ENCODE measurements around the gene AGAP5. TPM values are rescaled to one million over a fixed set of nuclear protein-coding genes. Genes with fewer than 3 reads are reported as not detected.

Gene AGAP5
- total RNA-seq, 4 donors from 2014 or later: 3.0 to 11.2 (median 5.2) TPM

DNA sequence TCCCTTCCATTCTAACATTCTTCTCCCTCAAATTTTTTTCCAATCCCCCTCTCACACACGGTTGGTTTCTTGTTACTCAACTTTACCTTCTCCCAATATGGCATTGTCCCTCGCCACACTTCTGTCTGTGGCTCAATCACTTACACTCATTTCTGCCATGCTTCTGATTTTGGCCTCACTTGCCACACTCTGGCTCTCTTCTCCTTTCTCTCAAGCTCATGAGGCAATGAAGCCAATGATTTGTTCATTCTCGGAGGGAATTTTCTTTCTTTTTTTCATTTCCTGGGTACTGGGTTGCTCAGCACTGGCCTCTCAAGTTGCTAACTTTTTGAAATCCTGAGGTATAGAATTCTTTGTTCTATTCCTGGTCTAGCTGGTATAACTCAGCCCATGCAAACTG, 52.7 kb downstream of the AGAP5 start:
- intact Hi-C loops (cut with DNase I; ENCODE audit: low total_unique reads): no loop called here
- TF ChIP-seq, protein P1, sequence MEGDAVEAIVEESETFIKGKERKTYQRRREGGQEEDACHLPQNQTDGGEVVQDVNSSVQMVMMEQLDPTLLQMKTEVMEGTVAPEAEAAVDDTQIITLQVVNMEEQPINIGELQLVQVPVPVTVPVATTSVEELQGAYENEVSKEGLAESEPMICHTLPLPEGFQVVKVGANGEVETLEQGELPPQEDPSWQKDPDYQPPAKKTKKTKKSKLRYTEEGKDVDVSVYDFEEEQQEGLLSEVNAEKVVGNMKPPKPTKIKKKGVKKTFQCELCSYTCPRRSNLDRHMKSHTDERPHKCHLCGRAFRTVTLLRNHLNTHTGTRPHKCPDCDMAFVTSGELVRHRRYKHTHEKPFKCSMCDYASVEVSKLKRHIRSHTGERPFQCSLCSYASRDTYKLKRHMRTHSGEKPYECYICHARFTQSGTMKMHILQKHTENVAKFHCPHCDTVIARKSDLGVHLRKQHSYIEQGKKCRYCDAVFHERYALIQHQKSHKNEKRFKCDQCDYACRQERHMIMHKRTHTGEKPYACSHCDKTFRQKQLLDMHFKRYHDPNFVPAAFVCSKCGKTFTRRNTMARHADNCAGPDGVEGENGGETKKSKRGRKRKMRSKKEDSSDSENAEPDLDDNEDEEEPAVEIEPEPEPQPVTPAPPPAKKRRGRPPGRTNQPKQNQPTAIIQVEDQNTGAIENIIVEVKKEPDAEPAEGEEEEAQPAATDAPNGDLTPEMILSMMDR (IDR thresholded peaks at IDR 0.05): peak in 1 of 3 donors; percentile 7
- TF ChIP-seq POLR2A (IDR thresholded peaks at IDR 0.05): no peak
- WGBS, 2 donors: 71 to 79% methylated on average over 3 of the region's 3 CpGs
- no peak for DNase-seq (ENCODE audit: low spot score in 2 of 2)
- no peak overlapping the region for H3K4me3 ChIP-seq (ENCODE audit: low read depth, poor library complexity, severe bottlenecking)

DNA sequence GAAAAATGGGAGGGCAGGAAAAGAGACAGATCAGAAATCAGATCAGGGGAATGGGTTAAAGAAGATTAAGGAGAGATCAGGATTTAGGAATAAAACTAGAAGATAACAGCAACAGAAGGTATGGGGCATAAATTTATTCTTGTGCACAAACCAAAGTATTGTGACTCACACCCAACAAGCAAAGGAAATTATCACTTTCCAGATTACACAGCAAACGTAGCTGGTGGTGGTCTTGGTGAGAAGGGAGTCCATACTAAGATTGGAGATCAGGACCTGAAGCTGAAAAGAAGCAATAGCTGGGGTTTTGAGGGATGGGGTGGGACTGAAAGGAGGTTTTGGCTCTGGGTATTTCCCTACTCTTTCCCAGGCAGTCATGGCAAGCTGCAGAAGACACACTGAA, 53.1 kb downstream of the AGAP5 start:
- WGBS, 2 donors: 69 to 73% methylated on average over 1 of the region's 1 CpG
- no peak overlapping the region for H3K4me3 ChIP-seq (ENCODE audit: low read depth, poor library complexity, severe bottlenecking)
- intact Hi-C loops (cut with DNase I; ENCODE audit: low total_unique reads): loop anchor here (5.0 kb wide), 1 partner anchor 117 kb away; no protein-coding TSS in a partner anchor
- no peak for DNase-seq (ENCODE audit: low spot score in 2 of 2)
- TF ChIP-seq, protein P1 (IDR thresholded peaks at IDR 0.05): no peak
- no peak for TF ChIP-seq POLR2A (IDR thresholded peaks at IDR 0.05)

DNA sequence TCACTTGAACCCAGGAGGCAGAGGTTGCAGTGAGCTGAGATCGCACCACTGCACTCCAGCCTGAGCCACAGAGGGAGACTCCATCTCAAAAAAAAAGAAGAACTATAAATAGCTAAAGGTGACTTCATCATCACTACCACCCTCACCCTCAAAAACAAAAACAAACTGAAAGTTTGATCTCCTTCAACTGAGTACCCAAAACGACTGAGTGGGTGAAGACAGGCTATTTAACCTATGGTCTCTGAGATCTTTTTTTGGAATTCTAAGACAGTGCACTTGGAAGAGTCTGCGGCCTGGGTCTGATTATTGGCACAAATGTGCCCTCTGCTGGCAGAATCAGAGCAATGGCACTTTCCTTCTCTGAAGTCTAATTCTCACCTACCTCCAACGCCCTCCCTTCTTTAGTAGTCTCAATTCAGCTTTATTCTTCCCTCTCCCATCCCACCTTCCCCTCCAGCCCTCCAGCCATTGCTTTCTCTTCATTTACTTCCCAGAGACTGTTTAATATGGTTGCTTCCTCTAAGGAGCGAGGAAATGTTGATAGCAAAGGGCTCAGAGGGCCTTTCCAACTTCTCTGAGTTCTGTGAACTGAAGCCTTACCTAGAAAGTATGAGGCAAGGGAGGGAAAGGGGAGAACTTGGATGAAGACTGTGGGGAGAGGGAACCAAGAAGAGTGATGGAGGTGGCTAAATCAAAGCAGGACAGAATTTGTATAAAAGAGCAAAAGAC, 53.7 kb downstream of the AGAP5 start:
- WGBS, 2 donors: 13 to 24% methylated on average over 5 of the region's 5 CpGs
- no peak overlapping the region for H3K4me3 ChIP-seq (ENCODE audit: low read depth, poor library complexity, severe bottlenecking)
- no peak for DNase-seq (ENCODE audit: low spot score in 2 of 2)
- TF ChIP-seq, protein P1 (IDR thresholded peaks at IDR 0.05): peak in 1 of 3 donors; percentile 92
- TF ChIP-seq POLR2A (IDR thresholded peaks at IDR 0.05): no peak
- intact Hi-C loops (cut with DNase I; ENCODE audit: low total_unique reads): loop anchor here (5.0 kb wide), 1 partner anchor 117 kb away; no protein-coding TSS in a partner anchor

GRCh38 chr10:73643362-73643761, 54.5 kb downstream of the AGAP5 start:
- intact Hi-C loops (cut with DNase I; ENCODE audit: low total_unique reads): loop anchor here (5.0 kb wide), 1 partner anchor 116 kb away; no protein-coding TSS in a partner anchor
- H3K4me3 ChIP-seq (ENCODE audit: low read depth, poor library complexity, severe bottlenecking): no peak overlapping the region
- no peak for DNase-seq (ENCODE audit: low spot score in 2 of 2)
- TF ChIP-seq, protein P1 (IDR thresholded peaks at IDR 0.05): no peak
- TF ChIP-seq POLR2A (IDR thresholded peaks at IDR 0.05): no peak
- 88 to 89% methylated on average over 2 of the region's 2 CpGs for WGBS, 2 donors

DNA sequence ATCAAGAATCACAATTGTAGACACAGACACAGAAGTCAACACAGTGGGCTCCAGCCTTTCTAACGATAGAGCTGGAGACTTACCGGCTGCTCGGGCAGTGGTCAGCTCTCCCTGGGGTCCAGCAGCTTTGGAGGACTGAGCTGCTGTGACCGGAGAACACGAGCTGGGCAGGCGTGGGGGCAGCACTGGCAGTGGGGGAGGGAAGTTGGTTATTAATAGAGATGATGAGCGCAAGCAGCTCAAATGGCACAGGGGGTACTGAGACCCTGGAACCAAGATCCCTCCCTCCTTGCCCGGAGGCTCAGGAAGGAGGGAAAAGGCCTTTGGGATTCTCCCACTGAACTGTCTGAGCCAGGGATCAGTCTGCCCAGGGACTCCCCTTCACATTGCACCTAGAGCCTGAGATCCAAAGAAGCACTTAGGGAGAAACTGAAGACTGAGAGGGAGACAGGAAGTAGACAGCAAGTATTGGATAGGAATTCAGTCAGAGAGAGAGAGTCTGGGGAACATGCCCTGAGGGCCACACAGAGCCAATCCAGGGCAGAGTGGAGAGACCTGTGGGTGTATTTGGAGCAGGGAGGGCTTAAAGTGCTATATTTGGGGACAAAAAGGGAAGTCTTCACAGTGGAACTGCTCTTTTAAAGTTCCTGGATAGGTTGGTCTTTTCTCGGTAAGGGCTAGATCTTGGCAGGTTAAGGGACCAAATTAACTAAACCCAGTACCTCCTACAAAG, 56.4 kb downstream of the AGAP5 start, which contains the start of gene MYOZ1:
Gene MYOZ1 (minus strand): TSS at position 147 of the 733 bp plus-strand sequence. CDS start 1,457 bp downstream, outside the sequence.
- intact Hi-C loops (cut with DNase I; ENCODE audit: low total_unique reads): loop anchor here (5.0 kb wide), 1 partner anchor 114 kb away; no protein-coding TSS in a partner anchor
- no peak within 1 kb of the TSS for H3K4me3 ChIP-seq (ENCODE audit: low read depth, poor library complexity, severe bottlenecking)
- no peak for TF ChIP-seq POLR2A (IDR thresholded peaks at IDR 0.05)
- TF ChIP-seq, protein P1 (IDR thresholded peaks at IDR 0.05): no peak
- 72 to 78% methylated on average over 9 of the region's 9 CpGs for WGBS, 2 donors
- DNase-seq (ENCODE audit: low spot score in 2 of 2): no peak
